Activated T-cell treated with anti-CD3 and anti-CD28 coated beads for 48 hours (primary cell): ENCODE measurements around the gene CNGA3.

ENCODE experiments used
- DNase-seq: peaks from one replicate; pipeline ENCODE4 v3.0.0-alpha.2; 2020; ENCODE audit warnings: low read depth

Gene CNGA3

GRCh38 chr2:98327776-98328175 is 18.5 kb upstream of the CNGA3 start:
- no peak for DNase-seq

- DNase-seq, result no peak
These were observed 16.7 kb upstream of the CNGA3 start for GRCh38 chr2:98329549-98329948.

GRCh38 chr2:98332989-98333388 is 13.3 kb upstream of the CNGA3 start:
- no peak for DNase-seq

DNA sequence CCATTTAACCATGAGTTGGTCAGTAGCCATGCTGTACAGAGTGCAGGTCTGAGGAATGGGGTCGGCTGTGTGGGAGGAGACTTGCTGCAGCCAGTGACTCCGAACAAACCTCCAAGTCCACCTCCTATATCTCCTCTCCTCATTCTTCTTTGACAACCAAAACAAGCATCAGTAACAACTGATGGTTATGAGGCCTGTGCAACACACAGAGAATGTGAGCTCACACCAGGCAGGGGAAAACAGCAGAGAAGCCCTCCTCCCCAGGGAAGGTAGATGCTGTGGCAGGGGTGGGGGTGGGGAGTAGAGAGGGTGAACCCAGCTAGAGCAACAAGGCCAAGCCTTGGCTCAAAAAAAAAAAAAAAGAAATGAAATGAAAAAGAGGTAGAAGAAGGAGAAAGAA is 12.3 kb upstream of the CNGA3 start:
- DNase-seq, result no peak

DNA sequence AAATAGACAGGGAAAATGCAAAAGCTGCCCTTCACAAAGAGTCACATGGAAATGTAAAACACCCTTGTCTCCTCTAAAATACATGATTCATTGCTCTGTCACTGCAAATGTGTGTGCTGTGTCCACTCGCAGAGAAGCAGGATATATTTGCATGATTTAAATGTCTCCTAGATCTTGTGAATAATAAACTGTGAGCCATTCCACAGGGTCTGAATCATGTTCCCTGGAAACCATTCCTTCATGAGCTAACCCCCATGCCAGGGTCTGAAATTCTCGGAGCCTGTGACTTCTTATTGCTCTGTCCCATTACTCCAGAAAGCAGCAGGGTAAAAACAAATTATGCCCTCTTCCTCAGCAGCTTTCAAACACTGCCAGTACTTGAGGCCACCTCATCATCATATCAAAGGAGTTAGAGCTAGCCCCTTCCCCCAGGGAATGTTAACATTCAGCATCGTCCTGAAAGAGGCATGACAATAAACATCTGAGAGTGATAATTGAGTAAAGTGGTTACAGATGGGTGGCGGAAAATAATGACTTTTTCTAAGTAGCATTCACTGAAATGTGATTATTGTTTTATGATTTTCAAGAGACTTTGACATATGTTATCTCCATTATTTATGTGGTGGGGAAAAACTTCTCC is 11.7 kb upstream of the CNGA3 start:
- no peak for DNase-seq

- DNase-seq, result no peak
These were observed 11.0 kb upstream of the CNGA3 start for GRCh38 chr2:98335271-98335670.

DNA sequence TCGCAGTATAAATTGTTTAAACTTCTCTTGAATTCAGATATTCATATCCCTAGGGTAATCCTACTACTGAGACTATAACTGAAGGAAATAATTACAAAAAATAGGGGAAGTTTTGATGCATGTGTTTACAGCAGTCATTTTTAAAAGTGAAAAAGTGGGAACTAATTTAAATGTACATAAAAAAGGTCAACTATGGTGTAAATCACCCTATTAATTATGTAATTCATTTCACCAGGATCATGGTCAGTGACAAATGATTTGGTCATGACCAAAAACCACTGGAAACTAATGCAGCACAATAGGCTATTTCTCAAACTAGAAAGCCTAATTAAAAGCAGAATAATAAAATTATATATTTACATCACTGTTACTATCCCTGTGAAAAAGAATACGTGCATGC is 5.0 kb upstream of the CNGA3 start:
- DNase-seq, result no peak

DNA sequence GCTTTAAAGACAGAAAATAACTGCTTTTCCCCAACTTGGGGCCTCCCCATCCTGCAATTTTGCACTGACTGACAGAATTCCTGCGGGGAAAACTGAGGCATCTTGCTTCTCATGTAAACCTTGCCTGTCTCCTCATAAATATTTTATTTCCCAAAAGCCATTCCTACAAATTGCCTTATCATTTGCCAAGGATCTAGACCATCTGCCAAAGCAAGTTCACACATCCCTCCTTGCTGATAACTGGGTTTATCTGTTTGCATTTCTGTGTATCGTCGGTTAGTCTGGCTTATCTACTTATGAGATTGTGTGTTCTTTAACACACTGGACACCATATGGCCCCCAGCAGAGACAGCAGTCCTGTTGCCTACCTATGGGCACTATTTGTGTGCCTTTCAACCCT is 3.0 kb upstream of the CNGA3 start:
- DNase-seq, result no peak

- DNase-seq, result no peak
These were observed 1.2 kb downstream of the CNGA3 start for GRCh38 chr2:98347298-98348065.

DNA sequence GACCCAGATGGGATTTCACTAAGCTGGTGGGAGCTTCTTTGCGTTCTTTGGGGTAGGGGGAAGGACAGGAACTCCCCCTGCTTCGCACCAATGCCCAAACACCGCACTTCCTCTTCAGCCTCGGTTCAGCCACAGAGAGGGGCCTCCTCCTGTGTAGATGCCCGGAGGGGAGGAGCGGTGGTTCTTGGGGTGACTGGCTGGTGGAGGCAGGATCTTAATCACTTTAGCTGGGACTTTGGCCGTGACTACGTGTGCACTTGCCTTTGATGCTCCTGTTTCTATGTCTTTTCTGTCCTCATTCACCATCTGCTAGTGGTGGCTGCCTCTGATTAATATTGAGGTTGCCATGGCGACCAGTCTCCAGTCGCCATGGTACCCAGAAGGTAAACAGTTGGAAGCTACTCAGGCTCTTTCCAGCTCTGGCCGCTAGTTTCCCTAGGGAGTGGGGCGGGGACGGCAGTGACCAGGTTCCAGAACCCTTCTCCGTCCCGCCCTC is 1.9 kb downstream of the CNGA3 start:
- DNase-seq, result no peak

DNA sequence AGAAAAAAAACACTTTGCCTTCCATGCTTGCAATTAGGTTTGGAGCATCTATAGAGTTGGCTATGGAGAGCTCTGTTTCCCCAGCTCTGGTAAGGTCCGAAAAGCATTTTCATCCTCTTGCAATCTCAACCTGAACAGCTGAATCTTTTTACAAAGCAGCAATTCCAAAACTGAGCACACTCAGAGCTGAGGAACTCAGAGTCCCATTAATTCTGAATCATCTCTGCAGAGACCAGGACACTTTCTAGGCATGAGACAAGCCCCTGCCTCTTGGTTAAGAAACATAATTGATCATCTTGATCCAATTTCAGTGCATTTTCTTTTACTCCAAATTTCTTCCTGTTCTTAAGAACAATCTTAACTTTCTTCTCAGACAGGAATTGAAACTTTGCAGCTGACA is 4.2 kb downstream of the CNGA3 start:
- no peak for DNase-seq

- no peak for DNase-seq
These were observed 9.6 kb downstream of the CNGA3 start for GRCh38 chr2:98355881-98356280.

DNA sequence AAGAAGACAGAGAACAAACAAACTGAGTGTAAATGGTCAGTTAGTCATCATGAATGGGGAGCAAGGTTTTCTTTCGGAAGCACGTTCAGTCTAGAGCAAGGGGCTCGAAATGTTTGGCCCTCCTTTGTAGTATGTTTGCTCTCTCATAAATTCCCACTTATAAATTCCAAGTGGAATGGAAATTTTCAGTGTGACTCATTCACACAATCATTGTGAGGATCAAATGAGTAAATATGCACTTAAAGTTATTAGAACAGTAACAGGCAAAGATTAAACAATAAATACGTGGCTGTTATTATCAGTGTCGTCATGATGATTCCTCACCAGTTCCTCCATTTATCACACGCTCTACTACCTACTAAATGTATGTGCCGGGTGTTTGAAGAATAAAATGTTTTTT is 10.5 kb downstream of the CNGA3 start:
- no peak for DNase-seq

DNA sequence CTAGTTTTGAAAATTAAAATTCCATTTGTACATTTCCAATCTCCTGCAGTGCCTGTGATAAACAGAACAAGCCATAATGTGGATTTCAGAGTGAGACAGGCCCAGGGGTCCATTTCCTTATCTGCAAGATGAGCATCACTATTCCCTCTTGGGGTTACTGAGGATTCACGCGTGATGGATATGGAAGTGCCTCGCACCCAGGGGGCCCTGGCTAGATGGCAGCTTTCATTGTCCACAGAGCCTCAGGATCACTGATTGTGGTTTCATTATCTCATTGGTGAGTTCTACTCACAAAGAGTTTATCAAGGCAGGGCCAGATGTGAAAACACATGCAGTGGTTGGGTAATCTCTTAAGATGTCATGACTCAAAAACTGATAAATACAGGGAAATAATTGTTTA is 11.6 kb downstream of the CNGA3 start:
- no peak for DNase-seq

DNA sequence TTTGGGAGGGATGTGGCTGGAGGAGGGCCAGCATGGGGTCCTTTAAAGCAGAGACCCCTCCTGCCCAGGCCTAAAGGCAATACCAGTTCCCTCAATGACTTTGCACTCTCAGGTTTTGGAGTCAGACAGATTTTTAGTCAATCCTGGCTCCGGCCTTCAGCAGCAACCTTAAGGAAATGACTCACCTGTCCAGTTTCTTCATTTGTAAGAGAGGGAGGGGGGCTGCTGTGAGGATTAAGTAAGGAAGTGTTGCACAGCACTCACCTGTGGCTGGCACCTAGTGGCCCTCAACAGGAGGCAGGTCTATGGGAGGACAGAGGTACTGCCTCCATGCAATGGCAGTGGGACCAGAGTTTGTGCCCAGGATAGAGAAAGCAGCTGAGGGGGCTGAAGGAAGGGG is 13.7 kb downstream of the CNGA3 start:
- no peak for DNase-seq

GRCh38 chr2:98367721-98368120 is 21.5 kb downstream of the CNGA3 start:
- DNase-seq, result no peak

- DNase-seq, result no peak
These were observed 23.5 kb downstream of the CNGA3 start for GRCh38 chr2:98369710-98370239.

- DNase-seq, result no peak
These were observed 25.9 kb downstream of the CNGA3 start for GRCh38 chr2:98372121-98372520.

DNA sequence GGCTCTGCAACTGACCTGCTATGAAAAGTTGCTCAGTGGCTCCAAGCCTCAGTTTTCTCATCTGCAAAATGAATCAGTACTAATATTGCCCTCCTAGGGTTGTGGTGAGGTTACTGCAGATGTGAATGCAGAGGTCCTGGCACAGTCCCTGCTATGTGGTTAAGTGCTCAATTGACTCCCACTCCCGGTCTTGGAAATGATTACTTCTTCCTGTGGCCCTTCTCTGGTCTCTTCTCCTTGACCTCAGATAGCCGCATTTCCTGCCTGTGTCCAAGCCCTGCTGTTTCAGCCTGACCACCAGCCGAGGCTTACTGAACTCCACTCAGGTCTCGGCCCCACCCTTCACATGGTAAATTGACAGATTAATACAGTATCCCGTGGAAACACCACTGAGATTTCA is 26.3 kb downstream of the CNGA3 start:
- DNase-seq, result no peak

GRCh38 chr2:98374286-98374685 is 28.0 kb downstream of the CNGA3 start:
- no peak for DNase-seq

GRCh38 chr2:98374958-98375570 is 28.8 kb downstream of the CNGA3 start:
- DNase-seq, result no peak

DNA sequence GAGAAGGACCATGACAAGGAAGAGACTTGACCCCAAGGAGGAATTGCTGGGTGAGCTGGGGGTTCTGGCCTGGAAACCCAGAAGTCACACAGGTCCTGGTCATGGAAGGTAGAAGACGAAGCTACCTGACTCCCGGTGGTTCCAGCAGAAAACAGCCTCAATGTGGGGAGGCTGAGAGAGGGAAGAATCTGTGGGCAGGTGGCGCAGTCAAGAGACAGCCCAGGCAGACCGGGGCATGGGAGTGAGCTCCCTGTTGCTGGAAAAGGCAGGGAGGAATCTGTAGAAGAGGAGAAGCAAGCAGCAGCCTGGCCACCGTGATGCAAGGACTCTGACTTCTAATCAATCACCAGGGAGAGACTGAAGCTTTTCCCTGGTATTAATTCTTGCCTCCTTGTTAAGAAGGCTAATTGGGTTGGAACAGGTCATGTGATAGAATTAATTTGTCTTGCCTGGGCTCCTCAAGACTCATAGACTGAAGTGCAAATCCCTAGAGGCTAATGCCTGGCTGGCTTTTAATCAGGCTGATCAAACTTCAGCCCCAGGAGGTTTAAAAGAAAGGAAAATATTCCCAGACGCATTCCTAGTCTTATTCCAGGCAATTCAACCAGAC is 30.1 kb downstream of the CNGA3 start:
- no peak for DNase-seq

DNA sequence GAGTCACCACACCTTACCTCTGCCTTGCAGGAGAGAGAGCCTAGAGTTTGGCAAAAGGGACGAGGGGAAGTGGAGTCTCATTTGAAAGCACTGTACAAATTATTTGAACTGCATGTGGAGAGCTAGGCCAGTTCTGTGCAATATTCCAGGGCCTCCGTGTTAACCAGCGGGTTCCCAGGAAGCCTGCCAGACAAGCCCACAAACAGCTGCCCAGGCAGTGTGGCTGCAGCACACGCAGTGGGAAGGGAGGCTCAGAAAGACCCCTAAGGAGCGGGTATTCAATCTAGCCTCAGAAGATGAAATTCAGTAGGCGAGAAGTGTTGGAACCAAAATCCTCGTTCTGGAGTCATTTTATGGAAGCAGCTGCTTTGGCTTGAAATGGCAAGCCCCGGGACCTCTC is 30.7 kb downstream of the CNGA3 start:
- no peak for DNase-seq
